Adrenal gland (tissue), 5 donors: Measurements from ENCODE around the gene IYD.

Experiments used
- POLR2A ChIP-seq, 2 donors: fragments of 450-650 bp; IDR thresholded peaks; one replicate each; pipeline ENCODE4 v1.6.1; 2017; ENCODE audit warnings: antibody characterized with exemption in 2 of 2, mild to moderate bottlenecking in 2 of 2, moderate library complexity in 1 of 2
- TF ChIP-seq, protein P1 (sequence below), 6 experiments: fragments of 450-650 bp in 4 of 6; fragments of 200-600 bp in 2 of 6; sonication (generic) in 1 of 6; IDR thresholded peaks; 1 replicate in 5 of 6; 2 replicates in 1 of 6; pipeline versions ENCODE4 v1.5.1 to v1.8.0; 2016 to 2021; ENCODE audit warnings: antibody characterized with exemption in 6 of 6, mild to moderate bottlenecking in 2 of 6, moderate library complexity in 1 of 6
- donor health status: DM: no; HTN: no; CAD: no.

DNA sequence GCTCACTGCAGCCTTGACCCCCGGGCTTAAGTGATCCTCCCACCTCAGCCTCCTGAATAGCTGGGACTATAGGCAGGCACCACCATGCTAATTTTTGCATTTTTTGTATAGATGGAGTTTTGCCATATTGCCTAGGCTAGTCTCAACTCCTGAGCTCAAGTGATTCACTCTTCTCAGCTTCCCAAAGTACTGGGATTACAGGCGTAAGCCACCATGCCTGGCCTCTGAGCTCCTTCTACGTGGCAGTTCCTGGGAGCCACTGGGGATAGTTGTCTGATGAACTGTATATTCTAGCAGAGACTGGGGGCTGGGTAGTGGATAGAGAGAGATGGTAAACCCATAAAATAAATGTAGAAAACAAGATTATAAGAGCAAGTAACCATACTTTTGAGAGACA, 26.1 kb downstream of the IYD start:
- TF ChIP-seq, protein P1, sequence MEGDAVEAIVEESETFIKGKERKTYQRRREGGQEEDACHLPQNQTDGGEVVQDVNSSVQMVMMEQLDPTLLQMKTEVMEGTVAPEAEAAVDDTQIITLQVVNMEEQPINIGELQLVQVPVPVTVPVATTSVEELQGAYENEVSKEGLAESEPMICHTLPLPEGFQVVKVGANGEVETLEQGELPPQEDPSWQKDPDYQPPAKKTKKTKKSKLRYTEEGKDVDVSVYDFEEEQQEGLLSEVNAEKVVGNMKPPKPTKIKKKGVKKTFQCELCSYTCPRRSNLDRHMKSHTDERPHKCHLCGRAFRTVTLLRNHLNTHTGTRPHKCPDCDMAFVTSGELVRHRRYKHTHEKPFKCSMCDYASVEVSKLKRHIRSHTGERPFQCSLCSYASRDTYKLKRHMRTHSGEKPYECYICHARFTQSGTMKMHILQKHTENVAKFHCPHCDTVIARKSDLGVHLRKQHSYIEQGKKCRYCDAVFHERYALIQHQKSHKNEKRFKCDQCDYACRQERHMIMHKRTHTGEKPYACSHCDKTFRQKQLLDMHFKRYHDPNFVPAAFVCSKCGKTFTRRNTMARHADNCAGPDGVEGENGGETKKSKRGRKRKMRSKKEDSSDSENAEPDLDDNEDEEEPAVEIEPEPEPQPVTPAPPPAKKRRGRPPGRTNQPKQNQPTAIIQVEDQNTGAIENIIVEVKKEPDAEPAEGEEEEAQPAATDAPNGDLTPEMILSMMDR (IDR thresholded peaks at IDR 0.05), result no peak
- no peak for TF ChIP-seq POLR2A (IDR thresholded peaks at IDR 0.05)
